ENCODE measurements around the gene DMRT1.

DMRT1 gene

GRCh38 chr9:935348-935965 lies 94.0 kb downstream of the DMRT1 start:
- Histone ChIP-seq H3K9me3 (ENCODE audit: control insufficient read depth, low read length) (no peaks in the 10 kb centered on the region), H3K9ac (ENCODE audit: low read length) (no peak overlapping the region), H3K4me3 (ENCODE audit: low read length) (no peak overlapping the region), H3K36me3 (ENCODE audit: control insufficient read depth, insufficient read depth, low read length) (no peaks in the 10 kb centered on the region), H3K27me3 (ENCODE audit: control insufficient read depth, insufficient read depth, low read length) (peaks cover 6% of the 10 kb centered on the region), H3K4me1 (ENCODE audit: control insufficient read depth, insufficient read depth, low read length) (peaks cover 7% of the 10 kb centered on the region)

GRCh38 chr9:942805-943580 lies 101.5 kb downstream of the DMRT1 start:
- Histone ChIP-seq H3K9me3 (ENCODE audit: control insufficient read depth, low read length) (no peaks in the 10 kb centered on the region), H3K36me3 (ENCODE audit: control insufficient read depth, insufficient read depth, low read length) (no peaks in the 10 kb centered on the region), H3K4me1 (ENCODE audit: control insufficient read depth, insufficient read depth, low read length) (no peaks in the 10 kb centered on the region), H3K4me3 (ENCODE audit: low read length) (no peak overlapping the region), H3K9ac (ENCODE audit: low read length) (no peak overlapping the region), H3K27me3 (ENCODE audit: control insufficient read depth, insufficient read depth, low read length) (peaks cover 3% of the 10 kb centered on the region)

GRCh38 chr9:947985-948384 lies 106.5 kb downstream of the DMRT1 start:
- H3K9ac ChIP-seq (ENCODE audit: low read length): no peak overlapping the region
- no peak overlapping the region for H3K4me3 ChIP-seq (ENCODE audit: low read length)
- H3K27me3 ChIP-seq (ENCODE audit: control insufficient read depth, insufficient read depth, low read length): peaks cover 9% of the 10 kb centered on the region
- no peaks in the 10 kb centered on the region for H3K36me3 ChIP-seq (ENCODE audit: control insufficient read depth, insufficient read depth, low read length)
- no peaks in the 10 kb centered on the region for H3K9me3 ChIP-seq (ENCODE audit: control insufficient read depth, low read length)
- no peaks in the 10 kb centered on the region for H3K4me1 ChIP-seq (ENCODE audit: control insufficient read depth, insufficient read depth, low read length)

GRCh38 chr9:948497-948896 lies 107.0 kb downstream of the DMRT1 start:
- Histone ChIP-seq H3K4me3 (ENCODE audit: low read length) (no peak overlapping the region), H3K9ac (ENCODE audit: low read length) (no peak overlapping the region), H3K27me3 (ENCODE audit: control insufficient read depth, insufficient read depth, low read length) (peaks cover 9% of the 10 kb centered on the region), H3K36me3 (ENCODE audit: control insufficient read depth, insufficient read depth, low read length) (no peaks in the 10 kb centered on the region), H3K9me3 (ENCODE audit: control insufficient read depth, low read length) (no peaks in the 10 kb centered on the region), H3K4me1 (ENCODE audit: control insufficient read depth, insufficient read depth, low read length) (no peaks in the 10 kb centered on the region)

GRCh38 chr9:950139-950538 lies 108.6 kb downstream of the DMRT1 start:
- Histone ChIP-seq H3K27me3 (ENCODE audit: control insufficient read depth, insufficient read depth, low read length) (peaks cover 9% of the 10 kb centered on the region), H3K4me3 (ENCODE audit: low read length) (no peak overlapping the region), H3K9me3 (ENCODE audit: control insufficient read depth, low read length) (no peaks in the 10 kb centered on the region), H3K4me1 (ENCODE audit: control insufficient read depth, insufficient read depth, low read length) (no peaks in the 10 kb centered on the region), H3K36me3 (ENCODE audit: control insufficient read depth, insufficient read depth, low read length) (no peaks in the 10 kb centered on the region), H3K9ac (ENCODE audit: low read length) (no peak overlapping the region)

GRCh38 chr9:952546-952945 lies 111.0 kb downstream of the DMRT1 start:
- Histone ChIP-seq H3K4me3 (ENCODE audit: low read length) (no peak overlapping the region), H3K27me3 (ENCODE audit: control insufficient read depth, insufficient read depth, low read length) (peaks cover 9% of the 10 kb centered on the region), H3K4me1 (ENCODE audit: control insufficient read depth, insufficient read depth, low read length) (no peaks in the 10 kb centered on the region), H3K36me3 (ENCODE audit: control insufficient read depth, insufficient read depth, low read length) (no peaks in the 10 kb centered on the region), H3K9me3 (ENCODE audit: control insufficient read depth, low read length) (no peaks in the 10 kb centered on the region), H3K9ac (ENCODE audit: low read length) (no peak overlapping the region)

- no peaks in the 10 kb centered on the region for H3K9me3 ChIP-seq (ENCODE audit: control insufficient read depth, low read length)
- H3K9ac ChIP-seq (ENCODE audit: low read length): no peak overlapping the region
- H3K27me3 ChIP-seq (ENCODE audit: control insufficient read depth, insufficient read depth, low read length): peaks cover 17% of the 10 kb centered on the region
- H3K36me3 ChIP-seq (ENCODE audit: control insufficient read depth, insufficient read depth, low read length): no peaks in the 10 kb centered on the region
- no peak overlapping the region for H3K4me3 ChIP-seq (ENCODE audit: low read length)
- H3K4me1 ChIP-seq (ENCODE audit: control insufficient read depth, insufficient read depth, low read length): no peaks in the 10 kb centered on the region
These were observed 117.6 kb downstream of the DMRT1 start for GRCh38 chr9:959105-959504.

GRCh38 chr9:959914-960313 lies 118.4 kb downstream of the DMRT1 start:
- Histone ChIP-seq H3K27me3 (ENCODE audit: control insufficient read depth, insufficient read depth, low read length) (peaks cover 25% of the 10 kb centered on the region), H3K9me3 (ENCODE audit: control insufficient read depth, low read length) (no peaks in the 10 kb centered on the region), H3K36me3 (ENCODE audit: control insufficient read depth, insufficient read depth, low read length) (no peaks in the 10 kb centered on the region)

GRCh38 chr9:962023-962422 lies 120.5 kb downstream of the DMRT1 start:
- no peaks in the 10 kb centered on the region for H3K4me1 ChIP-seq (ENCODE audit: control insufficient read depth, insufficient read depth, low read length)
- no peak overlapping the region for H3K4me3 ChIP-seq (ENCODE audit: low read length)
- peaks cover 42% of the 10 kb centered on the region for H3K27me3 ChIP-seq (ENCODE audit: control insufficient read depth, insufficient read depth, low read length)
- no peak overlapping the region for H3K9ac ChIP-seq (ENCODE audit: low read length)
- H3K9me3 ChIP-seq (ENCODE audit: control insufficient read depth, low read length): no peaks in the 10 kb centered on the region
- H3K36me3 ChIP-seq (ENCODE audit: control insufficient read depth, insufficient read depth, low read length): no peaks in the 10 kb centered on the region

More at GRCh38 chr9:959914-960313, 118.4 kb downstream of the DMRT1 start:
- H3K4me1 ChIP-seq (ENCODE audit: control insufficient read depth, insufficient read depth, low read length): no peaks in the 10 kb centered on the region
- H3K4me3 ChIP-seq (ENCODE audit: low read length): no peak overlapping the region
- H3K9ac ChIP-seq (ENCODE audit: low read length): no peak overlapping the region

- Histone ChIP-seq H3K4me3 (ENCODE audit: low read length) (no peak overlapping the region), H3K36me3 (ENCODE audit: control insufficient read depth, insufficient read depth, low read length) (no peaks in the 10 kb centered on the region), H3K9ac (ENCODE audit: low read length) (no peak overlapping the region), H3K27me3 (ENCODE audit: control insufficient read depth, insufficient read depth, low read length) (peaks cover 73% of the 10 kb centered on the region), H3K4me1 (ENCODE audit: control insufficient read depth, insufficient read depth, low read length) (peaks cover 4% of the 10 kb centered on the region), H3K9me3 (ENCODE audit: control insufficient read depth, low read length) (no peaks in the 10 kb centered on the region)
These were observed 124.0 kb downstream of the DMRT1 start for GRCh38 chr9:965497-965896.

GRCh38 chr9:966870-967269 lies 125.4 kb downstream of the DMRT1 start:
- H3K4me3 ChIP-seq (ENCODE audit: low read length): no peak overlapping the region
- H3K36me3 ChIP-seq (ENCODE audit: control insufficient read depth, insufficient read depth, low read length): no peaks in the 10 kb centered on the region
- H3K9me3 ChIP-seq (ENCODE audit: control insufficient read depth, low read length): no peaks in the 10 kb centered on the region
- H3K27me3 ChIP-seq (ENCODE audit: control insufficient read depth, insufficient read depth, low read length): peaks cover 76% of the 10 kb centered on the region
- no peak overlapping the region for H3K9ac ChIP-seq (ENCODE audit: low read length)
- H3K4me1 ChIP-seq (ENCODE audit: control insufficient read depth, insufficient read depth, low read length): peaks cover 7% of the 10 kb centered on the region

GRCh38 chr9:967436-967835 lies 125.9 kb downstream of the DMRT1 start:
- H3K9me3 ChIP-seq (ENCODE audit: control insufficient read depth, low read length): no peaks in the 10 kb centered on the region
- H3K36me3 ChIP-seq (ENCODE audit: control insufficient read depth, insufficient read depth, low read length): no peaks in the 10 kb centered on the region
- peaks cover 12% of the 10 kb centered on the region for H3K4me1 ChIP-seq (ENCODE audit: control insufficient read depth, insufficient read depth, low read length)
- H3K27me3 ChIP-seq (ENCODE audit: control insufficient read depth, insufficient read depth, low read length): peaks cover 79% of the 10 kb centered on the region
- H3K4me3 ChIP-seq (ENCODE audit: low read length): no peak overlapping the region
- H3K9ac ChIP-seq (ENCODE audit: low read length): no peak overlapping the region
